Cardiac fibroblast (primary cell): ENCODE data around the gene FAM83D.
A peak's percentile ranks its signal among the peaks of the same experiment; 100 is the strongest.

Source experiments
- DNase-seq, 2 donors: peaks; one replicate each; pipeline versions ENCODE4 v3.0.0 to v3.0.0-alpha.2; 2010; ENCODE audit warnings: low read depth in 2 of 2
- H3K4me3 ChIP-seq, 2 donors: replicated peaks in 1 of 2; 1 replicate in 1 of 2; 2 replicates in 1 of 2; pipeline ENCODE4 v1.5.1; 2011; ENCODE audit warnings: low read depth in 2 of 2, low read length in 2 of 2, mild to moderate bottlenecking in 2 of 2, moderate library complexity in 1 of 2
- TF ChIP-seq, protein P1 (sequence below): IDR thresholded peaks from one replicate; pipeline ENCODE4 v1.5.1; 2011; ENCODE audit warnings: low read depth, mild to moderate bottlenecking, low read length, inconsistent platforms

The FAM83D gene

DNA sequence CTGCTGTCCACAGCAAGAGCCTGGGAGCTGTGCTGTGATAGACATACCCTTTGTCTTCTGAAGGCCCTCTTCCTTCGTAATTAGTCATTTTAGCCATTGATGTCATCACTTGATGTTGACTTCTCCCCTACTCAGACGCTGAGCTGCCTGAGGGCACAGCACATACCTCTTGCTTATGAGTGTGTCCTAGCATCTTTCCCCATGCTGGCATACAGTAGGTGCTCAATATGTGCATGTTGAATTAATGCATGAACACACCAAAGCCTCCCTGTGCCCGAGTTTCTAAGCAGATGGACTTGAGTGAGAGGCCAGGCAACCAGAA is 35.8 kb upstream of the FAM83D start:
- TF ChIP-seq, protein P1, sequence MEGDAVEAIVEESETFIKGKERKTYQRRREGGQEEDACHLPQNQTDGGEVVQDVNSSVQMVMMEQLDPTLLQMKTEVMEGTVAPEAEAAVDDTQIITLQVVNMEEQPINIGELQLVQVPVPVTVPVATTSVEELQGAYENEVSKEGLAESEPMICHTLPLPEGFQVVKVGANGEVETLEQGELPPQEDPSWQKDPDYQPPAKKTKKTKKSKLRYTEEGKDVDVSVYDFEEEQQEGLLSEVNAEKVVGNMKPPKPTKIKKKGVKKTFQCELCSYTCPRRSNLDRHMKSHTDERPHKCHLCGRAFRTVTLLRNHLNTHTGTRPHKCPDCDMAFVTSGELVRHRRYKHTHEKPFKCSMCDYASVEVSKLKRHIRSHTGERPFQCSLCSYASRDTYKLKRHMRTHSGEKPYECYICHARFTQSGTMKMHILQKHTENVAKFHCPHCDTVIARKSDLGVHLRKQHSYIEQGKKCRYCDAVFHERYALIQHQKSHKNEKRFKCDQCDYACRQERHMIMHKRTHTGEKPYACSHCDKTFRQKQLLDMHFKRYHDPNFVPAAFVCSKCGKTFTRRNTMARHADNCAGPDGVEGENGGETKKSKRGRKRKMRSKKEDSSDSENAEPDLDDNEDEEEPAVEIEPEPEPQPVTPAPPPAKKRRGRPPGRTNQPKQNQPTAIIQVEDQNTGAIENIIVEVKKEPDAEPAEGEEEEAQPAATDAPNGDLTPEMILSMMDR: no peak
- no peak overlapping the region for H3K4me3 ChIP-seq
- no peak for DNase-seq

DNA sequence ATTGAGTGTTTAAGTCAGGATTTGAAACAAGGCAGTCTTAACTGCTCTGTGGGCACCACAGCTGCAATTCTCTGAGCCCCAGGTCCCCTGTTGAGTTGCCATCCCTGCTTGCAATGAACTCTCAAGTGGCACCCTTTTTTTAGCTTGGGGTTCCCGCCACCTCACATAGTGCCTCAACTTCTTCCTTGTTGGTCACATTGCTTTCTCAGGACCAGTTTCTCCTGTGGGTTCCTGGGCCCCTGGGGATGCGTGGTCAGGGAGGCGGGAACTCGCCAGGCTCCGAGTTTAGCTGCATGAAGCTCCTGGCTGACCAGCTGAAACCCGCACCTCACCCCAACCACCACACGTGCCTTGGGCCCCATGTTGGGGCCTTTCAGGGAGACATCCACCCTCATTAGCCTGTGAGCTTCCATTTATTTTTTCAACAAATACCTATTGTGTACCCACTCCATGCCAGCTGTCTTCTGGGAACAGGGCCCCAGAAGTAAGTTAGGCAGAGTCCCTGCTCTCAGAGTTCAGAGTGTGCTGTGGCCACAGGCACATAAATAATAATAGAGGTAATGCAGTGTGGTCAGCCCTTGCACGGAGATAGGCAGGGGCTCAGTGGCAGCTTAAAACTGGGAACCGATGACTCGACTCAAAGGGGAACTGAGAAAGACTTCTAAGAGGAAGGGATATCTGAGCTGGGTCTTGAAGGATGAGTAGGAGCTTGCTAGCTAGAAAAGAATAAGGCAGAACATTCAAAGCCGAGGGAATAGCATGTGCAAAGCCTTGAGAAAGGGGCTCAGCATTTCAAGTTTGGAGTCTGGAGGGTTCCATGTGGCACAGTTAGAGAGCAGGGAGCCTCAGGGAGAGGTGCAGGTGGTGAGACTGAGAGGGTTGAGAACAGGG is 33.9 kb upstream of the FAM83D start:
- DNase-seq: no peak
- H3K4me3 ChIP-seq: no peak overlapping the region
- TF ChIP-seq, protein P1: no peak

DNA sequence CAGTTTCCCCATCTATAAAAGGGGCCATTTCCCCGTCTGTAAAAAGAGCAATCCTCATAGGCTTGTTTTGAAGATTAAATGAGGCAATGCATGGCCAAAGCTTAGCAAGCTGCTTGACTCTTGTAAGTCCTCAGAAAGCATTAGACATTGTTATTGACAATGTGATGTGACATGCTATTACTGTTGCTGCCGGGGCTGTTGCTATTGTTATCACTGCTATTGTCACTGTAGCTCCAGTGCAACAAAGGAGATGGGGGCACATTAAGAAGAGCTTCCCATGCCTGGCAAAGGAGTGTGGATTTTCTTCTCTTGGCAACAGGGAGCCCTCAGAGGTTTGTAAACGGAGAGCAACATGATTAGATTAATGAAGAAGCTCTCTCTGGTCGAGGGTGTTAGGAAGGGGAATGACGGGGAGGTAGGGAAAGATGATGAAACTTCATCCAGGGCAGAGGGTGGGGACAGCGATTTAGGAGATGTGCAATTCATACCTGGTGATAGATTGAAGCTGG is 33.1 kb upstream of the FAM83D start:
- H3K4me3 ChIP-seq: no peak overlapping the region
- DNase-seq: no peak
- TF ChIP-seq, protein P1: no peak

DNA sequence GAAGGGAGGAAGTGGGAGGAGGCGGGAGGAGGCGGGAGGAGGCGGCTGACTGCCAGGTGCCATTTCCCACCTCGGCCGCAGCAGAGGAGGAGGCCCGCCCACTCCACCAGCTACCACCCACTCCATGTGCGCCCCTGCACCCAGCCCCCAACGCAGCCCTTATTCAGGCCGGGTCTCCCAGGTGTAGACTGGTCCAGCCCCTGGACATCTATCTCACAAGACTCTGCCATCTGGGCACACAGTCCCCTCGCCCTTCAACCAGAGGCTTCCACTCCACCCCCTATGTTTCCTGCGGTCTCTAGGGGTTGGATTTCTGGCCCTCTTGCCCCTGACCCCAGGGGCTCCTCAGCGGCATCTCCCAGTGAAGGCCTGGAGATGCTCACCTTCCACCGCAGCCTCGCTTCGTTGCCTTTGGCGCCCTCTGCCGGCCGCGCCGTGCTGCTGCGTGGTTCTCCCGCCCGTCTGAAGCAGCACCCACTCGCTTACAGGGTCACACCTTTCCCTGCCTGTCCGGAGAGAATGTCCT is 32.6 kb upstream of the FAM83D start:
- DNase-seq: peak; percentile 50 to 57
- H3K4me3 ChIP-seq: no peak overlapping the region
- TF ChIP-seq, protein P1: peak; percentile 91

DNA sequence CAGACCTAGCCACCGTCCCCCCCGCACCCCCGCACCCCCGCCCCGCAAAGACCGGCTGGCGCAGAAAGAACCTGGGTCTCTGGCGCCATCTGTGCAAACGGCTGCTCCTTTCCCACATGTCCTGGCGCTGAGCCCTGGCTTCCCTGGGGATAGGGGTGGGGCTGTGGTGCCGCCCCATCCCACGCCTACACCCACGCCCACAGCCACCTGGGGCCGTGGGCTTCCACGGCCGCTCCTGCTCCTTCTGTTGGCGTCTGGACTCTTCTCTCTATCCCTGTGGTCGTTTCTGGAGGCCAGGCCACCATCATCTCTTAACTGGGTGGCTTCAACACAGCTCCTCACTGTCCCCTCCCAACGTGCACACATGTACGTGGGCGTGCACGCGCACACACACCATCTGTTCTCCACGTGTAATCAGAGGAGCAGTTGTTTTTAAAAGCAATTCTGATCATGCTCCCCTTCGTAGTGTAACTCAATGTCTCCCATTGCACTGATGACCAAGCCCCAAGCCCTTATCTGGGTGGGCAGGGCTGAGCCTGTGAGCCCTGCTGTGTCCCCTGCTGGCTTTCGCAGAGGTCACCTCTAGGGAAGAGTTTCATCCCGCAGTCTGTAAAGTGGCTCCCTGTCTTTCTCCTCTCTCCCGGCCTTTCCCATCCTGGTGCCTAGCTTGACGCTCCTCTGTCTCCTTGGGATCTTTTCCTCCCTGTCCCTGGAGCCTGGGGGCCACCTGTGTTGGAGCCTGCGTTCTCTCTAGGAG is 31.9 kb upstream of the FAM83D start:
- no peak for DNase-seq
- no peak overlapping the region for H3K4me3 ChIP-seq
- TF ChIP-seq, protein P1: no peak

DNA sequence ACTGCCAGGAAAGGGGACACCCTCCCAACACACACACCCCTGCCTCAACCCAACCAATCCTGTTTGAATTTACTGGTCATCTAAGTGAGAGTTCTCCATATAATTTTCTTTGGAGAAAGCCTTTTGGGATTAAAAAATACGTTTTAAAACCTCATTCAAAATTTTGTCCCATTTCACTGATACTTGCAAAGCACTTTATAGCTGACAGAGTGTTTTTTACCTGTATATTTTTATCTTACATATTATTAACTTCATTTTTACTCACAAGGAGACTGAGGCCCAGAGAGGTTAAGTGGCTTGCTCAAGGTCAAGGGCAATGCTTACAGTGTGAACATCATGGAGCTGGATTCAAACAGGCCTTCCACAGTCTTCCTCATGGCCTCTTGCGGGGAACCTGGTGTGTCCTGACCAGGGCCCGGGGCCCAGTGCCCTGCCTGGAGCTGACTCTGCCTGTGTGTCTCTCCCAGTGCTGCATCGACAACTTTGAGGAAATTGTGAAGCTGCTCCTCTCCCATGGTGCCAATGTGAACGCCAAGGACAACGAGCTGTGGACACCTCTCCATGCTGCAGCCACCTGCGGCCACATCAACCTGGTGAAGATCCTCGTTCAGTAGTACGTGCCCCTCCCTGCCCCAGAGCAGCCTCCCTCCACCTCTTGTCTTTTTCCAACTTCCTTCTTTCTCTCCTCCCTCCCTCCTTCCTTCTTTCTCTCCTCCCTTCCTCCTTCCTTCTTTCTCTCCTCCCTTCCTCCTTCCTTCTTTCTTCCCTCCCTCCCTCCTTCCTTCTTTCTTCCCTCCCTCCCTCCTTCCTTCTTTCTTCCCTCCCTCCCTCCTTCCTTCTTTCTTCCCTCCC is 30.9 kb upstream of the FAM83D start:
- no peak overlapping the region for H3K4me3 ChIP-seq
- DNase-seq: no peak
- TF ChIP-seq, protein P1: no peak
